GM12878 (cell line): ENCODE results near the gene RBM10. TPM values are rescaled to one million over a fixed set of nuclear protein-coding genes. Genes with fewer than 3 reads are reported as not detected.

ENCODE experiments used
- BMI1 ChIP-seq: fragments of 450-650 bp; IDR thresholded peaks from 2 replicates; pipeline ENCODE4 v1.6.1; 2016; ENCODE audit warnings: mild to moderate bottlenecking, moderate library complexity, borderline replicate concordance
- CBX3 ChIP-seq: fragments of 200-600 bp; sonication (generic); IDR thresholded peaks from 2 replicates; pipeline ENCODE4 v1.6.1; 2016; ENCODE audit warnings: low read depth, borderline replicate concordance
- CBX5 ChIP-seq: sonication (generic); IDR thresholded peaks from 2 replicates; pipeline ENCODE4 v1.6.1; 2016; ENCODE audit warnings: low read depth, moderate library complexity, mild to moderate bottlenecking, inconsistent platforms
- GATAD2B ChIP-seq: fragments of 450-650 bp; conservative IDR thresholded peaks from 2 replicates; pipeline ENCODE4 v1.6.1; 2017; ENCODE audit warnings: low read depth, mild to moderate bottlenecking, moderate library complexity
- MYC ChIP-seq: IDR thresholded peaks from 2 replicates; pipeline ENCODE4 v1.6.1; 2011; ENCODE audit warnings: mild to moderate bottlenecking, low read length, moderate library complexity, inconsistent platforms; ENCODE audit not compliant: insufficient read depth, insufficient replicate concordance, insufficient read length, severe bottlenecking
- POU2F2 ChIP-seq: IDR thresholded peaks from 3 replicates; pipeline ENCODE4 v1.6.1; 2011; ENCODE audit warnings: low read depth, mild to moderate bottlenecking, low read length, borderline replicate concordance
- SMC3 ChIP-seq: IDR thresholded peaks from 2 replicates; pipeline ENCODE4 v1.6.1; 2011; ENCODE audit warnings: low read length, improper control_type of control experiment, borderline replicate concordance
- ZNF24 ChIP-seq: fragments of 450-650 bp; IDR thresholded peaks from 2 replicates; pipeline ENCODE4 v1.6.1; 2017; ENCODE audit warnings: antibody characterized with exemption, mild to moderate bottlenecking
- polyA plus RNA-seq, 11 experiments: library from polyadenylated mRNA; depleted of rRNA in 4 of 11; unstranded in 6 of 11; stranded (reverse) in 5 of 11; fragments of >200 nt; fragmentation: Nextera tagmentation in 4 of 11; fragmentation: Illumina TruSeq in 1 of 11; extraction: Ambion mirVana in 4 of 11; extraction: Trizol in 1 of 11; gene quantifications; 1 replicate in 1 of 11; 2 replicates in 10 of 11; pipeline versions ENCODE4 v1.2.1 to v1.2.3, GENCODE V29; 2011 to 2016; ENCODE audit warnings: inconsistent platforms in 2 of 11, missing spikeins in 2 of 11, low read depth in 1 of 11
- total RNA-seq, 4 experiments: library from RNA; depleted of rRNA in 3 of 4; stranded (reverse); fragments of >200 nt in 3 of 4; fragmentation: Illumina TruSeq in 1 of 4; extraction: Trizol in 1 of 4; gene quantifications; 2 replicates each; pipeline versions ENCODE4 v1.2.1 to v1.2.3, GENCODE V29; 2013 to 2021
- TF ChIP-seq, protein P1 (sequence below), 3 experiments: IDR thresholded peaks in 2 of 3; conservative IDR thresholded peaks in 1 of 3; 2 replicates each; pipeline ENCODE4 v1.5.1; 2011; ENCODE audit warnings: low read depth in 3 of 3, low read length in 3 of 3, mild to moderate bottlenecking in 3 of 3, control low read depth in 2 of 3, moderate library complexity in 2 of 3, inconsistent platforms in 1 of 3, mixed read lengths in 1 of 3; ENCODE audit not compliant: control insufficient read depth in 2 of 3, insufficient read depth in 1 of 3; ENCODE audit errors: extremely low read depth in 1 of 3
- TF ChIP-seq, protein P2 (sequence below): IDR thresholded peaks from 2 replicates; pipeline ENCODE4 v1.6.1; 2012; ENCODE audit warnings: low read length, inconsistent platforms

The RBM10 gene
- total and polyA plus RNA-seq, 10 of the 15 experiments (the other 5 are each of a cell fraction or from before 2014, with no cell fraction given), result 1.4 to 60.0 (median 29.8) TPM

DNA sequence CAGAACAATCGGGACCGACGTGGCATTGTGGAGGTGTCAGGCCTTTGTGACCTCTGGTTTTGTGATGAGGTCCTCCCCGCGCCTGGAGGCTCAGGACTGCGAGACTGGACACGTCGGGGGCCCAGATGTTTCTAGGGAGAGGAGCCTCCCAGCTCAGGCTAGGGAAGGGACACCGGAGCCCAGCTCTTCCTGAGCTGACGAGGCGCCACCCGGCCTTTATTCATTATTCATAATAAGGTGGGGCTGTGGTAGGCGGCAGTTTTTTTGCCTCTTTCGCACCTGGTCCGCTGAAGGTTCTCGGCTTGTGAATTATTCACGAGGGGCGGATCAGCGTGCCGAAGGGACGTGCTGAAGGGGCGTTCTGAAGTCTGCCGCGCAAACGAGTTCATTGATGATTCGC lies 46.3 kb downstream of the RBM10 start (continued):
- no peak for TF ChIP-seq CBX5
- TF ChIP-seq ZNF24, result no peak
- TF ChIP-seq POU2F2, result no peak
- no peak for TF ChIP-seq GATAD2B
- 0 out of 2 replicates have a peak, but pooled peaks have one; percentile 7 for TF ChIP-seq SMC3
- TF ChIP-seq, protein P1, sequence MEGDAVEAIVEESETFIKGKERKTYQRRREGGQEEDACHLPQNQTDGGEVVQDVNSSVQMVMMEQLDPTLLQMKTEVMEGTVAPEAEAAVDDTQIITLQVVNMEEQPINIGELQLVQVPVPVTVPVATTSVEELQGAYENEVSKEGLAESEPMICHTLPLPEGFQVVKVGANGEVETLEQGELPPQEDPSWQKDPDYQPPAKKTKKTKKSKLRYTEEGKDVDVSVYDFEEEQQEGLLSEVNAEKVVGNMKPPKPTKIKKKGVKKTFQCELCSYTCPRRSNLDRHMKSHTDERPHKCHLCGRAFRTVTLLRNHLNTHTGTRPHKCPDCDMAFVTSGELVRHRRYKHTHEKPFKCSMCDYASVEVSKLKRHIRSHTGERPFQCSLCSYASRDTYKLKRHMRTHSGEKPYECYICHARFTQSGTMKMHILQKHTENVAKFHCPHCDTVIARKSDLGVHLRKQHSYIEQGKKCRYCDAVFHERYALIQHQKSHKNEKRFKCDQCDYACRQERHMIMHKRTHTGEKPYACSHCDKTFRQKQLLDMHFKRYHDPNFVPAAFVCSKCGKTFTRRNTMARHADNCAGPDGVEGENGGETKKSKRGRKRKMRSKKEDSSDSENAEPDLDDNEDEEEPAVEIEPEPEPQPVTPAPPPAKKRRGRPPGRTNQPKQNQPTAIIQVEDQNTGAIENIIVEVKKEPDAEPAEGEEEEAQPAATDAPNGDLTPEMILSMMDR (IDR thresholded peaks at IDR 0.05 in 2 of 3, conservative IDR thresholded peaks at IDR 0.05 in 1 of 3; ENCODE audit: control insufficient read depth in 2 of 3, extremely low read depth in 1 of 3, insufficient read depth in 1 of 3, low read depth in 3 of 3, low read length in 3 of 3), result no peak
- no peak for TF ChIP-seq CBX3
- TF ChIP-seq, protein P2, sequence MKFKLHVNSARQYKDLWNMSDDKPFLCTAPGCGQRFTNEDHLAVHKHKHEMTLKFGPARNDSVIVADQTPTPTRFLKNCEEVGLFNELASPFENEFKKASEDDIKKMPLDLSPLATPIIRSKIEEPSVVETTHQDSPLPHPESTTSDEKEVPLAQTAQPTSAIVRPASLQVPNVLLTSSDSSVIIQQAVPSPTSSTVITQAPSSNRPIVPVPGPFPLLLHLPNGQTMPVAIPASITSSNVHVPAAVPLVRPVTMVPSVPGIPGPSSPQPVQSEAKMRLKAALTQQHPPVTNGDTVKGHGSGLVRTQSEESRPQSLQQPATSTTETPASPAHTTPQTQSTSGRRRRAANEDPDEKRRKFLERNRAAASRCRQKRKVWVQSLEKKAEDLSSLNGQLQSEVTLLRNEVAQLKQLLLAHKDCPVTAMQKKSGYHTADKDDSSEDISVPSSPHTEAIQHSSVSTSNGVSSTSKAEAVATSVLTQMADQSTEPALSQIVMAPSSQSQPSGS, result no peak
- TF ChIP-seq MYC, result no peak
- no peak for TF ChIP-seq BMI1
